AG09319 (cell line): ENCODE results near the gene PDE2A.

Experiments
- DNase-seq: peaks from one replicate; pipeline ENCODE4 v3.0.0-alpha.2; 2010; ENCODE audit warnings: low read depth; ENCODE audit errors: extremely low read depth
- CTCF ChIP-seq: IDR thresholded peaks from 2 replicates; pipeline ENCODE4 v1.5.1; 2011; ENCODE audit warnings: low read depth, mild to moderate bottlenecking, inconsistent platforms, low read length, moderate library complexity

The PDE2A gene

GRCh38 chr11:72673284-72673942 lies 809 bp downstream of the PDE2A start:
- no peak for TF ChIP-seq CTCF
- DNase-seq = no peak

GRCh38 chr11:72672597-72673238 lies 1.5 kb downstream of the PDE2A start:
- no peak for DNase-seq
- TF ChIP-seq CTCF = no peak

GRCh38 chr11:72671152-72672099 lies 2.8 kb downstream of the PDE2A start:
- no peak for DNase-seq
- no peak for TF ChIP-seq CTCF

- TF ChIP-seq CTCF = no peak
- DNase-seq = no peak
Observed at GRCh38 chr11:72670041-72670440, 4.2 kb downstream of the PDE2A start.

- TF ChIP-seq CTCF = no peak
Observed at GRCh38 chr11:72669527-72669926, 4.7 kb downstream of the PDE2A start.

GRCh38 chr11:72668629-72669347 lies 5.4 kb downstream of the PDE2A start:
- DNase-seq = no peak
- TF ChIP-seq CTCF = no peak

More at GRCh38 chr11:72669527-72669926, 4.7 kb downstream of the PDE2A start:
- no peak for DNase-seq
